Activated CD8-positive, alpha-beta memory T cell treated with anti-CD3 and anti-CD28 coated beads, Interleukin-2, amount 50 U/mL, for 24 hours (primary cell): Measurements from ENCODE around the gene FHOD3.
"Not testable (repeated sequence)": the region's sequence is repeated elsewhere in the genome, so short reads cannot be mapped to it uniquely, and the experiment has no call there.

Experiments
- DNase-seq: peaks from one replicate; pipeline ENCODE4 v3.0.0-alpha.2; 2020; ENCODE audit errors: extremely low read depth

Gene FHOD3

DNA sequence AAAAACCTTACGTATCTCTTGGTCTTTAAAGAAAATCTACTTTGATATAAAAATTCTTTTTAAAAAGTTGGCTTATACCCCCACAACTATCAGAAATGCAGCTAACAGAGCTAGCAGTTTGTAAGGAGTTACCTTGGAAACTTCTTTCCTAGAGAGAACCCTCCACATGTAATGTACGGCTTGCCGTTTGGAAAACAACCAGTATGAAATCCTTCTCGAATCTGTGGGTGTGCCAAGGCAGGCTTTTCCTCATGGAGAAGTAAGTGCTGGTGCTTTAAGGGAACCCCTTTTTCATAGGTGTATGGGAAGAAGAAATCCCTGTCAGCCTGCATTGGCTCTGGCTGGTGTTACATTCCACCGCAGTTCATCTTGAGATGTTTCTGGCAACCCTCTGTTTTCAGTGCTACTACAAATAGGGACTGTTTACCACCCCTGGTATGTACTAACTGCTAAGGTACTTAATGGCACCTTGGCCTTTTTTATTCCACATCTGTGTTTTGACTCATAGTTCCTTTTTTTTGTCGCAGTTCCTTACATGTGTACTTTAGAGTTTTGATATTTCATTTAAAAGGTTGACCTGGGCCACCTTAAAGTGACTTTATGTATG, 248.4 kb downstream of the FHOD3 start:
- DNase-seq = no peak

DNA sequence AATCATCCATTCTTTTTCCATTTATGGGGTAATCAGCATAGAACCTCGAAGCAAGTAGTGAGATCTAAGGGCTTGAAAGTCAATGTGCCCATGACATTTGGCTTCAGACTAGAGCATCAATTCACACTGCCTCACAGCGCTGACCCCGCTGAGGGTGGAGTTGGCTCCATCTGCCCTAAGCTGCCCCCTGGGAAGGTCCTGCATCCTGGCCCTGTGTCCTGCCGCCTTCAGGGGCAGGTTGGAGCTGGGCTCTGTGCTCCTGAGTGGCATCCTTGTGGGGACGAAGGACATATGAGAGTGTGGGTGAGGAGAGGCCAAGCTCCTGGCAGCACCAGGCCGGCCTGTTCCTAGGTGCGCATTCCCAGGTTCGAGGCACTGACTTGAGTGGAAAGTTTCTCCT, 249.4 kb downstream of the FHOD3 start:
- DNase-seq = no peak

DNA sequence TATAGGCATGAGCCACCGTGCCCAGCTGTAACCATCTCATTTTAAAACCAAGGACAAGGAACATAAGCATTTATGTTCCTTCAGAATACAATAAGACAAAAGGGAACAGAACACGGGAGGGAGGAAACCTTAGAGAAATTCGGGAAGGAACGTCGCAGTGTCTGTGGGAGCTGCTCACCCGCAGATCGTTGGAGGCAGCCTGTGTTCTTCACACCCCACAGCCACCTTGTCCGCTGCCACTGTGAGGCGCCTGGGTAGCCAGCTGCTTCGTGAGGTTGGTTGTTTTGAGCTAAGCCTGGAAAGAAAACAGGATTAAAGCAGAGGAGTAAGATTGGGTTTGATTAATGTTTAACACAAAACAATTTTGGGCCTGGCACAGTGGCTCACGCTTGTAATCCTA, 250.0 kb downstream of the FHOD3 start:
- DNase-seq = no peak

DNA sequence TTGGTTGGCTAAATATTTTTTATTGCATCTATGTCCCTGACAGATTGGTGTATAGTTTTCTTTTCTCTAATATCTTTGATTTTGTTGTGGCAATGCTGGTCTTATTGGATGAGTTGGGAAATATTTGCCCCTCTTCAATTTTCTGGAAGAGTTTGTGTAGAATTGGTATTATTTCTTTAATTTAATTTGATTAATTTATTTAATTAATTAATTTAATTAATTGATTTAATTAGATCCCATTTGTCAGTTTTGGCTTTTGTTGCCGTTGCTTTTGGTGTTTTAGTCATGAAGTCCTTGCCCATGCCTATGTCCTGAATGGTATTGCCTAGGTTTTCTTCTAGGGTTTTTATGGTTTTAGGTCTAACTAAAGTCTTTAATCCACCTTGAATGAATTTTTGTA, 253.8 kb downstream of the FHOD3 start:
- not testable (repeated sequence) for DNase-seq

DNA sequence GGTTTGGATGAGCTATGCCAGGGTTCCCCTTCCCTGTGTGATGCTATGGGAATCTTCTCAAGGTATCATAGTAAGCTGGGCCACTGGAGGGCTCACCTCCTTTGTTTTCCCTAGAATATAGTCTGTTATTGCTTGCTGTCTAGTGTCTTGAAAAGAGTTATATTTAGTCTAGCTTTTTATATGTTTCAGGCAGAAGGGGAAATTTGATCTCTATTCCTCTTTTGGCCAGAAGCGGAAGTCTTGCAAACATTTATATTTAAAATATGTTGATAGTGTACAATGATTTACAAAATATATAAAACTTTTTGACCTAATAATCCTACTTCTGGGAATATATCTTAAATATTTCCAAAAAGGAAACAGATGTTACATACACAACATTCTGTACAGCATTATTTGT, 260.7 kb downstream of the FHOD3 start:
- DNase-seq = no peak

DNA sequence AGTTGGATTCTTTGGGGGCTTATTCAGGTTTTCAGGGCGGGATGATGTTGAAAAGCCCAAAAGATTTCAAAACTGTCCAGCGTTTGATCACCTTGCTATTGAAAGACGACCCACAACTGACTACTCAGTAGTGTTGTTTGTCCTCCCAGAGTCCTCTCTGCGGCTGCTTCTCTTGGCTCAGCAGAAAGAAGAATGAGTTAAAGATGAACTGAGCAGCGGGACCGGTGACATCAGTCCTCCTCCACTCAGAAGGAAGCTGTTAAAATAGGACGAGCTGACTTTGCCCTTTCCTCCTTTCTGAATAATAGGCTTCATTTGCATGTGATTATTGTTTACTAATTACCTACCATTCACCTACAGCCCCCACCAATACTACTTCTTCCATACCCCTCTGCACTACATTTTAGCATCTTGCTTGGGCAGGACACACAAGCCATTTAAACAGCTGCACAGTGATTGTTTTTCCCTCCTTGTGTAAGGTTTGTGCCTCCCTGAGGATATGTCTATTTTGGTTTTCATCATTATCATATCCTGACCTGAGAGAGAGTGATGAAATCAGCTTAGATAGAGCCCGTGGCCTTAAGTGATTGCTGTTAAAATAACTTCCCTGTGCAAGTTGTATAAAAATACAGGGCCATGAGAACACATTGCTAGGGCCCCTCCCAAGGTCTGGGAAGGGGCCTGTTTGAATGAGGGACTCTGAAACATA, 261.8 kb downstream of the FHOD3 start:
- DNase-seq = no peak

DNA sequence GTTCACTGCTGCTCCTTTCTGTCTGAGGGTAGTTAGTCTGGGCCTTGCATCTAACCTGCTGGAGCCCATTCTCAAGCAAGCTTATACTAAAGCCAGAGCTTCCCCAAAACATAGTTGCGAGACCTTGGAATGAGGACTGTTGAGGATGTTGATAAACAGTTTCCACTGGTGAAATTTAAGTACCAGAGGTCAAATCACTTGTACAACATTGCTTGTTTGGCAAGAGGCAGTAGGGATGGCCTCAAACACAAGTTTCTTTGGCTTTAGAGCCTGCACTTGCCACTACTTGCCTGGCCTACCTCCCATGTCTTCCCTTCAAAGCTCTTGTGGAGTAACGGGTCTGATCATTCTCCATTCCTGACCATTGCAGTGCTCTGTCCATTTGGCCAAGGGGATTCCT, 262.7 kb downstream of the FHOD3 start:
- DNase-seq = no peak

DNA sequence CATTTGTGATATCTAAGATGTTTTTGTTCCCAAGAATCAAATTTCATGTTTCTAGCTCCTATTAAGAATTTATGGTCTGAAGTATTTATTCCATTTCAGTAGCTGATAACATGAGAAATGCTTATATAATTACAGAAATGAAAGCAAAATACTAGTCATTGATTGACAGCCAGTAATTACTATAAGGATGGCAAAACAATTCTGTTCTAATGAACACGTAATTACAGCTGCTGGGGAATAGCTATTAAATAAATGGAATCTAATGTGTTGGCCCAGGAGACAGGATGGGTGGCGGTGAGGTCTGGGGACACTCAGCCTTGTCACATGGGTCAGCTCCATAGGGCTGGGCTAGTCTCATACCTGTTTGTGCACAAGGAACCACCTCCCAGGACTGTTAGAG, 263.5 kb downstream of the FHOD3 start:
- DNase-seq = no peak

DNA sequence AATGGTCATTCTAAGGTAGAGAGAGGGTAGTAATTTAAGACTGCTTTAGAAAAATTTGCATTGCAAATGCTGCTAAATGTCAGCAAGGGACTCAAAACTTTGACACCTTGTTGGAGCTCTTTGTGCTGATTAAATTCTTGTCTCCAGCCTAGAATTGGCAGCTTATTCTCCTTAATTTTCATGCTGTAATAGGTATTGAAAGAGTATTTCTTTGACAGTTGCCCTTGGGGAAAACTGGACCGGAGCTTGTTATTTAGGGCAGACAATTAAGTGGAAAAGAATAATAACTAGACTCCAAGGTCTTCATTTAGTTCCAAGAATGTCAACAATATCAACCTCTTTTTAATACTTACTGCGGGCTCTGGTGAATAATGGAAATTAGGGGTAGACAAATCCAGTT, 267.3 kb downstream of the FHOD3 start:
- no peak for DNase-seq

DNA sequence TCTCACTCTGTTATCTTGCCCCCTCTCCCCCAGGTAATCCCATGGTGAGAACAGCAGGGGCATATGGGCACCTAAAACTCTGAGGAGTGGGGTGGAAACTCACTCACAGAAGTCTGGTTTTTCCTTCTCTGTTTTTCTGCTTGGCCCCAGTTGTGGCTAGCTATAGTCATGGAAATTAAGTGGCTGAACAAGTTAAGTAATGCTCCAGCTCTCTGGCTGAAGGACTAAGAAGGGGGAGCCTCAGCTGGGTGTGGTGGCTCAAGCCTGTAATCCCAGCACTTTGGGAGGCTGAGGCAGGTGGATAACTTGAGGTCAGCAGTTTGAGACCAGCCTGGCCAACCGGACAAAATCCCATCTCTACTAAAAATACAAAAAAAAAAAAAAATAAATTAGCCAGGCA, 270.3 kb downstream of the FHOD3 start:
- DNase-seq = no peak

DNA sequence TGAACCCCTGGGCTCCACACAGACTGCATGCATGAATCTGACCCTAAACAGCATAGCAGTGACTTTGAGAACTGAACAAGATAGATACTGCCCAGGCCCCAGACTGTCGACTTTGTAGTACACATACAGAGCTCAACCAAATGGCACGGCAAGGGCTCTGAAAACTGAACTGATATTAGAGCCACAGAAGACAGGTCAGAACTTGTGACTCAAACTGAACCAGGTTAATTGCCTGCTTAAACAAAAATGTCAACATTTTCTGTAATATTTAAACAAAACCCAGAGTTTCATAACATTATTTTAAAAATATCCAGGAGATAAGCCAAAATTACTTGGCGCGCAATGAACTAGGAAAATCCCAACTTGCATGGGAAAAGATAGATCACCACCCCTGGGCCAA, 271.0 kb downstream of the FHOD3 start:
- DNase-seq = no peak

DNA sequence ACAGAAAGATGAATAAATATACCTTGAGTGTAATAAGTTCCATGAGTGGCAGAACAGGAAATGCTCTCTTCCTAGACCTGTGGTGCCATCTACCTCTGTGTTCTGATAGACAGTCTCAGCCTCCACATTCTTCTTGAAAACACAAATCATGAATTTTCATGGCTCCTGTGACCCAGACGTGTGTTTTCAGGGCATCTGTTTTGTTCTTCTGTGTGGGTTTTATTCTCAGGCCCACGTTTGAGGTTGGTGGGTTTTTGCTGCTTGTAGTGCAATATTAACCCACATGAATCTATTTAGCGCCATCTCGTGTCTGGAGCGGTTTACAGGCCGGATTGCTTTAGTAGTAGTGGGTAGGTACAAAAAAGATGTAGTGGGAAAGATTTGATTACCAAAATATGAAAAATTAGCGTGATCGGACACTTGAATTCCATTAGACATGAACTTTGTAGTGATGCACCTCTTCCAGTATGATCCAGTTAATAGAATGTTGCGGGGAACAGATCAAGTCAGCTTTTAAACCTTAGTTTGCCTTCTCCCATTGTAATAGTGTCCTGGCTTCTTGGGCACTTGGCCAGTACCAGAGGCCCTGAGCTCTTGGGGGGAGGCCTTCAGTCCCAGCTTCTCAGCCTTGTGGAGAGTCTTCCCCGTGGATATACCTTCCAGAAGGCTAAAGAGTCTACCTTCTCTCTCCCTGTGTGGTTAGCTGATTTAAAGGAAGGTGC, 274.8 kb downstream of the FHOD3 start:
- no peak for DNase-seq

DNA sequence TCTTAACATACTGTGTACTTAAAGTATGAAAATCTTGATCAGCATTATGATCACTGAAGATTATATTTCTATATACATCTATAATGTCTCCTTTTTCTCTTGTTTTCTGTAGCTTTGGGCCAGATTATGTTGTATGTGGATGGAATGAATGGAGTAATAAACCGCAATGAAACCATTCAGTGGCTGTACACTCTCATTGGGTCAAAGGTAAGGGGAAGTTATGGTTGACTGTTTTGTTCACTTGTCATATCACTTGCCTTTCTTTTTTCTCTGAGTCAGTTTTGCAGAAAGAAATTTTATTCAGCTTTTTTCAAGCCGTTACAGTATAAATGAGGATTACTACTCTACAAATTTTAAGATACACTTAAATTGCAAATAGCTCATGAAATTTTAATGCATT, 278.8 kb downstream of the FHOD3 start:
- no peak for DNase-seq

DNA sequence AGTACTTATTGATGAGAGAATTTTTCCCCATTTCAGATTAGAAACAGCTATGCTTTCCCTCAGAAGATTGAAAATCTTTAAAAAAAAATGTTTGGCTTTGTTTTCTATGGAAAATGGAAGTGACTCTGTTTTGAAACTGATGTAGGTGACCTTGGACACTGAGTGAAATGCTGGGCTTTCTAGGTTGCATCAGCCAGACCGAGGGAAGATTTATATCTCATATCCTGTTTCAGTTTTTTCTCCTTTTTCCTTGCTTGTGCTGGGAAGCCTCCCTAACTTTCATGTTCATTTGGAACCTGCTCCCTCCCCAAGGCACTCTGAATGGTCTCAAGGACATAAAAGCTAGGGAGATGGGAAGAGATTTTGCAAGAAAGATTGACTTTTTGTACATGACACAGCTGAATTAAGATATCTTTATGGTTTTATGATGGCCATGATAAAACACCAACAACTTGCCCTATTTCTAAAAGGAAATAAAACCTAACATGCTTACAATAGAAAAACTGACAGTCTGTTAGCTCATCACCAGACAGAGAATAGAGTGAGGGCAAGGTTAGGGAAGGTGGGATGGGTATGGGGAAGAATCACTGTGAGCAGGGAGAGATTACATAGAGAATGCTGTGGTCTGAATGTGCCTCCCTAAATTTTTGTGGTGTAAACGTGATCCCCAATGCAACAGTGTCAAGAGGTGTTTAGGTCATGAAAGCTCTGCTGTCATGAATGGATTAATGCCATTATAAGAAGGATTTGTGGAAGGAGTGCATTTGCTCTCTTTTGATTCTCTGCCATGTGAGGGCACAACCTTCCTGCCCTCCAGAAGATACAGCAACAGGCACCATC, 281.6 kb downstream of the FHOD3 start:
- no peak for DNase-seq

DNA sequence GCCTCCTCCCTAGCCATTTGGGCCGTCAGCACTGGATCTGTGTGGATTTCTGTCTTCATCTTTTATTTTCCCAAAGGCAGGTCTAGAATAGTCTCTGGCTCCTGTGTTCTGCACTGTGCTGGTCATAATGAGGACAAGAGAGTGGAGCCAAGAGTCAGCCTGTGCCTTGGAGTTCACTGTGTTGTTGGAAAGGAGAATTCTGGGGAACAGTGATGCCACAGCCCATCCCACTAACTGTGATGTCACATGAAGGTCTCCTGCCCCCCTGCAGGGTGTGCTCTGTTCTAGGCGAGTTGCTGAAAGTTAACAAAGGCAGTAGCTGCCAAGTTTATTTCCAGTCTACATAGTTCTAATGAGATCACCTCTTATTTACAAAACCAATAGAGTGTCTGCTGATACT, 282.8 kb downstream of the FHOD3 start:
- no peak for DNase-seq

DNA sequence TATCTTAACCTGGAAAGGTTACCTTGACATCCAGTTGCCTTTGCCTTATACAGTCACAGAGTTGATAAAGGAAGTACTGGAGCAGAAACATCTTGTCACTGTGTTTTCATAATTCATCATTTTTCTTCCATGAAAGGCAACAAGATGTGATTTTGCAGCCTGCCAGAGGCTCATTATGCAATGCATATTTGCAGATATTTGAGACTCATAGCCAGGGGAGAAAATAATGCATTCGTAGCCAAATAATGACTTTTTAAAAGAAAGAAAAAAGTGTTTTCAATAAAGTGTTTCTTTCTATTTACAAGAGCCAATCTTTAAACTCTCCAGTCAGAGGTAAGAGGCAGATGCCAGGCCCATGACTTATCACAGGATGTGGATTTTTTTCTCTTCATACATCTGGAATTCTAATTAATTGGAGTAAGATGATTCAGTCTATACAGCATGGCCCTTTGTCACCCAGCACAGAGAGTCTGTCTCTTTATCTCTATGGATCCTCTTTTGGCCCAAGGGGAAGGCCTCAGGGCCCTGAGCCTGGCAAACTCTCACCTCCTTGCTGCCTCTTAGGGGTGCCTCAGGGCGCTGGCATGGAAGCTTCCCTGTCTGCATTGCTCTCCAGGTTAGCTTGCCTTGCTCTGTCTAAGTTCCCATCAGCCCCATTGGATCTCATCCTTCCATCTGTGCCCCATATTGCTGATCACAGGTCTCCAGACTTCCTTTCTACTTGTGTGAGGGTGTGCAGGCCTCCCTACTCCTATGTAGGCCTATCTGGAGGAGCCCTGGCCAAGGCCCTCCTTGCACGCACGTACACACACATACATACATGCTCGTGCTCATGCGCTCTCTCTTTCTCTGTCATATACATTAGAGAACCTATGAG, 283.6 kb downstream of the FHOD3 start:
- no peak for DNase-seq

DNA sequence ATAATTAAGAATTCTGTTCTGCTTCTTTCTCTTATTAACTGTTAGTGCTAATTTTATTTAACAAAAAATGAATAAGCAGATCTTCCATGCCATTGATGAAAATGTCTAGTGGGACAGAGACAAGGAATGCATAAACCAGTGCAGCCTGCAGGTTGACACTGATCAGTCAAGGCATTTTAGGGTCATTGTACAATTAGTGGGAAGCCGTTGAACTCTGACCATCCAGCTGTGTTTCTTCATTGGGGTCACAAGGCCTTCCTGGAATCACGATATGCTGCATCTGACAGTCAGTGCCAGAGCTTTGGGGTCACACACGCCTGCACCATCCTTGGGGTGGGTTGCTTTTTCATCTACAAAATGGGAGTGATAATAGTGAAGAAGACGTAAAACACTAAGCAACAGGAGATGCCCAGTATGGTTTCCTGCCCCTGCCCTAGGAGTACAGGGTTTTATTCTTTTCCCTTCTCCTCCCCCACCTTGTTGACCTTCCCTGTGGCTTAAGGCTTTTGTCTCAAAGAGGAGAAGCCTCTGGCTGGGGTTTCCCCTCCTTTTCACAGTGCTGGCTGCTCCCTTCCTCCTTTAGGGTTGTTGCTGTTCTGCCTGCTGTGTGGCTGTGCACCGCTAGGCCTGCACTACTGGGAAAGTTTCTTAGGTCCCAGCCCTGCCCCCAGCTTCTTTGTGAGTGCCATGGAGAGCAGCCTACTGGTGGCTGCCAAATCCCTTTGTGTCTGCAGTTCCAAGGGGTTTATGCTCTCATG, 285.7 kb downstream of the FHOD3 start:
- DNase-seq = no peak

DNA sequence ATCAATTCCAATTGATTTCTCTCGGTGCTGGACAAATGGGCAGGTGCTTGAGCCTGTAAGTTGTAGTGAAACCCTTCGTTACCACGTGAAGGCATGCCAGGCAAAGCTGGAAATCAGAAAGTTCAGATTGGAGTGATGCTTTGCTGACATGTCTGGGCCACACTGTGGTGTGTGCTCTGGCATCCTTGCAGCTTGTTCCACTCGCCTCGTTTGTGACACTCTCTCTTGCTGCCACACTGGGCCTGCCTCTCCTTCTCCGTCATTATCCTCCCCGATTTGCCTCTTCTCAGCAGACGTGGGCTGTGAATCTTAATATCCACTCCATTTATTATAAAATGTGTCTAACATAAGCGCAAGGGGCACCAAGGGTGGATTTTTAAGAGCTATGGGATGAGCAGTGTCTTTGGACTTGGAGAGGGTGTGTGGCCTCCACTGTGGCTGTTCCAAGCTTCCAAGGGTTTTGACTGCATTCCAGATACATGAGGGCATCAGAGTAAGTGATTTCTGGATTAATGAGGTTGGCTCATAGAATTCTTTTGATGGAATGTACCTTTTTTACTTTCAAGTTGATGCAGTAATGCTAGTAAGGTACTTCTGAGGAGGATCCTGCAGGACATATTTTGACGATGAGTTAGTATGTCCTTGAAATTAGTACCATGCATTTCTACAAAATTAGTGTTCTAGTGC, 292.5 kb downstream of the FHOD3 start:
- no peak for DNase-seq

DNA sequence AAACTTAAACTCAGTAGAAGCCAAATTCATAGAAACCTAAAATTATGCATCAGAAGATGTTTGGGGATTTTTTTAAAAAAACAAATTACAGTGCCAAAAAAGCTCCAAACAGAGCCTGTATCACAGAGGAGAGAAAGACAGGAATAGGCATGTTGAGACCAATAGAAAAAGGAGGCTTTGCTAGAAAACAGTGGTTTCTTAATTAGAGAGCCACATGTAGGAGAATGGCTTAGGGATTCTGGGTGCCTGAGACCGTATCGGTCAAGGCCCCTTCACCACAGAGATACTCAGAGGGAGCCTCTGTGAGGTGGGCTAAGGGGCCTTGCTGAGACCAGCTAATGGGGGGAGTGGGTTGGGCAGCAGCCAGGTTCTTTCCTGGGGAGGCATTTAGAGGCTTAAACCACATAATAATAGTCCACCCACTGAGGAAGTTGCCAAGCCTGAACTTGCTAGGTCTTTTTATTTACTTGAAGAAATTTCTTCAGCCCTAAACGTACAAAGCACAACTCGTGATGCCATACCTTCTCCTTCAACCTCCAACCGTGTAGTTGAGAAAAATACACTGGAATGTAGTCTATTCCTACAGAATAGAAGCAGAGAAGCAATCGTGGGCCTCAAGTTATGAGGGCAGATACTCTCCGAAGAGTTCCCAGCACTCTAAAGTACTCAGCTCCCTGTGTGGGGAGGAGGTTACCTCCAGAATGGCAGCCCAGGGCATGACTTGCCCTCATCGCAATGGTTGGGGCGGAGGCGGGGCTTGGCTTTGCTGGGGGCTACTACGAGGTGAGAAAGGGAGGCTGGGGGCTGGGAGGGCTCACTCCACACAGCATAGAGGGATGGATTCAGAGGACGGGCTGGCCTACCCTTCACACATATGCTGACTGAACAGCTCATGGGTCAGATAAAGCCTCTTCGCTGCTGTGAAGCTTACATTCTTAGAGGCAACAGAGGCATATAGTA, 293.4 kb downstream of the FHOD3 start:
- no peak for DNase-seq
